Measurements from ENCODE around the gene BSPRY. TPM values are rescaled to one million over a fixed set of nuclear protein-coding genes. Genes with fewer than 3 reads are reported as not detected.

Gene BSPRY
- total and polyA plus RNA-seq, 4 donors, result 8.8 to 12.7 (median 11.0) TPM

GRCh38 chr9:113398796-113399195 is 49.5 kb downstream of the BSPRY start:
- no peak for TF ChIP-seq CTCF (IDR thresholded peaks at IDR 0.05; ENCODE audit: control extremely low read depth, extremely low read depth)
- DNase-seq, result no peak
- Histone ChIP-seq H3K27me3 (ENCODE audit: control insufficient read depth in 3 of 3, insufficient read depth in 3 of 3, low read length in 2 of 3) (no peaks in the 10 kb centered on the region), H3K9ac (ENCODE audit: insufficient read depth in 1 of 2, low read length in 2 of 2) (no peak overlapping the region), H3K9me3 (ENCODE audit: control insufficient read depth in 4 of 4, insufficient read depth in 3 of 4, low read length in 3 of 4) (no peaks in the 10 kb centered on the region), H3K27ac (ENCODE audit: low read depth in 1 of 2, low read length in 1 of 2) (peak overlapping the region in 1 of 2 donors; percentile 67), H3K36me3 (ENCODE audit: control insufficient read depth in 4 of 4, insufficient read depth in 4 of 4, low read length in 4 of 4) (peaks cover 0 to 3% (median 0%) of the 10 kb centered on the region in 4 donors), H3K4me1 (ENCODE audit: control insufficient read depth in 5 of 5, insufficient read depth in 5 of 5, low read length in 5 of 5) (peaks cover 9 to 18% (median 13%) of the 10 kb centered on the region in 5 donors), H3K4me3 (no peak overlapping the region)
- no peak for ATAC-seq (ENCODE audit: insufficient read depth, low FRiP score)
- 79 to 80% methylated on average over 5 of the region's 5 CpGs for WGBS, 2 donors

- H3K9me3 ChIP-seq (ENCODE audit: control insufficient read depth in 4 of 4, insufficient read depth in 3 of 4, low read length in 3 of 4), result no peaks in the 10 kb centered on the region
- WGBS, 2 donors, result 75 to 76% methylated on average over 3 of the region's 3 CpGs
- peak overlapping the region; percentile 29 to 48 for H3K27ac ChIP-seq (ENCODE audit: low read depth in 1 of 2, low read length in 1 of 2)
- DNase-seq (peak in 2 of 3 donors; percentile 13 to 38), ATAC-seq (ENCODE audit: insufficient read depth, low FRiP score) (no peak)
- H3K4me1 ChIP-seq (ENCODE audit: control insufficient read depth in 5 of 5, insufficient read depth in 5 of 5, low read length in 5 of 5), result peaks cover 9 to 18% (median 13%) of the 10 kb centered on the region in 5 donors
- H3K27me3 ChIP-seq (ENCODE audit: control insufficient read depth in 3 of 3, insufficient read depth in 3 of 3, low read length in 2 of 3), result no peaks in the 10 kb centered on the region
- H3K36me3 ChIP-seq (ENCODE audit: control insufficient read depth in 4 of 4, insufficient read depth in 4 of 4, low read length in 4 of 4), result peaks cover 0 to 3% (median 0%) of the 10 kb centered on the region in 4 donors
- peak overlapping the region; percentile 37 to 49 for H3K9ac ChIP-seq (ENCODE audit: insufficient read depth in 1 of 2, low read length in 2 of 2)
- no peak for TF ChIP-seq CTCF (IDR thresholded peaks at IDR 0.05; ENCODE audit: control extremely low read depth, extremely low read depth)
- no peak overlapping the region for H3K4me3 ChIP-seq
Observed at GRCh38 chr9:113399646-113400200, 50.4 kb downstream of the BSPRY start.

- peaks cover 0 to 3% (median 0%) of the 10 kb centered on the region in 4 donors for H3K36me3 ChIP-seq (ENCODE audit: control insufficient read depth in 4 of 4, insufficient read depth in 4 of 4, low read length in 4 of 4)
- H3K4me1 ChIP-seq (ENCODE audit: control insufficient read depth in 5 of 5, insufficient read depth in 5 of 5, low read length in 5 of 5), result peaks cover 9 to 18% (median 13%) of the 10 kb centered on the region in 5 donors
- WGBS, 2 donors, result 2% methylated on average over 50 of the region's 50 CpGs
- no peaks in the 10 kb centered on the region for H3K9me3 ChIP-seq (ENCODE audit: control insufficient read depth in 4 of 4, insufficient read depth in 3 of 4, low read length in 3 of 4)
- DNase-seq, result peak; percentile 99
- peak within 1 kb of the TSS; percentile 85 for H3K4me3 ChIP-seq
- no peaks in the 10 kb centered on the region for H3K27me3 ChIP-seq (ENCODE audit: control insufficient read depth in 3 of 3, insufficient read depth in 3 of 3, low read length in 2 of 3)
- H3K9ac ChIP-seq (ENCODE audit: insufficient read depth in 1 of 2, low read length in 2 of 2), result peak within 1 kb of the TSS; percentile 37 to 90
- ATAC-seq (ENCODE audit: insufficient read depth, low FRiP score), result peak; percentile 100
- peak; percentile 74 for TF ChIP-seq CTCF (IDR thresholded peaks at IDR 0.05; ENCODE audit: control extremely low read depth, extremely low read depth)
- peak within 1 kb of the TSS; percentile 75 to 78 for H3K27ac ChIP-seq (ENCODE audit: low read depth in 1 of 2, low read length in 1 of 2)
Observed at GRCh38 chr9:113401027-113401792, 51.9 kb downstream of the BSPRY start, which contains the start of gene ALAD. Gene ALAD (minus strand): TSS chr9:113401284. CDS start chr9:113393559, 7,725 bp downstream.
